Measurements from ENCODE around the gene EPHA2. TPM values are rescaled to one million over a fixed set of nuclear protein-coding genes. Genes with fewer than 3 reads are reported as not detected.

EPHA2 gene
- total RNA-seq (2014; rRNA removed; shearing (Covaris generic)) (35.0 and 51.2 TPM in 2 replicates), polyA plus RNA-seq (2016; fragmentation: Nextera tagmentation; extraction: Ambion mirVana) (7.5 and 8.5 TPM in 2 replicates)
- long read RNA-seq, partial matches to known transcripts = 7 of 10 reads
- long read RNA-seq, other reads (novel, unspliced or antisense) = 0 of 10 reads

DNA sequence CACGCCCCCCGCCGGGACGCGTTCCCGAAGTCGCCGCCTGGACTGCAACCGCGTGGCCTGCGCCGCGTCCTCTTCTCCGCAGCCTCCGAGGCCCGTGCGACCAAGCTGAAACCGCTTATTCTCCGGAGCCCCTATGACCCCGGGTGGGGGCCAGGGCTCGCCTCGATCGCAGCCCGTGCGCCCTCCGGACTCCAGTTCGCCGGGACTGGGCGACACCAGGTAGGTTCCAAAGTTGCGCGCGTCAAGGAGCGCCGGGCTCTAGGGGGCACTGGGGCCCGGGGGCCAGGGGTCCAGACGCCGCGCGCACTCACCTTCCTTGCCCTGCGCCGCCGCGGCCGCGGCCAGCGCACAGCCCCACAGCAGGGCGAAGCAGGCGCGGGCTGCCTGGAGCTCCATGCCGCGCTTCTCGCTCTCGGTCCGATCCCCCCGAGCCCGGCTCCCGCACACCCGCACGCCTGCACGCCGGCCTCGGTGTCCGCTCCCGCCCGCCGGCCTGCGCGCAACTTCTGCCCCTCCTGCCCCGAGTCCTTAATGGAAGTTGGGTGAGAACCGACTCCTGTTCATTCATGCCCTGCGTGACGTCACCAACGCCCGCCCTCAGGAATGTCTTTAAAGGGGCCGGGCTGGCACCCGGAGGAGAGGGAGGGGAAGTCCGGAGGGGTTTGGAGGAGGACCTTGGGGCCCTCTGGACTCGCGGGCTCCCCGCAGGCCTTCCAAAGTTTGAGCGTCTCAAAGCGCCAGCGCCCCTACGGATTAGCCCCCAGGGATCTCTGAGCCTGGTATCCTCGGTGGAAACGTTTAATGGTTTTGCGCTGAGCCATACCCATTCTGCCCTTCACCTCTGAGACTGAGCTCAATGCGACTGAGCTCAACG lies at the start of gene EPHA2:
Gene EPHA2 (minus strand): TSS at position 533 of the 874 bp plus-strand sequence. CDS start 137 bp downstream, at position 396.
- peaks cover 16% of the 10 kb centered on the region for H3K27me3 ChIP-seq (ENCODE audit: insufficient read depth)
- H4K20me1 ChIP-seq (replicated peaks; ENCODE audit: insufficient read depth) = peaks cover 11% of the 10 kb centered on the region
- TF ChIP-seq POLR2AphosphoS5 (IDR thresholded peaks at IDR 0.05; ENCODE audit: low read depth) (peak; percentile 96), ZNF114 (CRISPR knock-in tag; IDR thresholded peaks at IDR 0.05) (no peak), CREB1 (CRISPR knock-in tag; IDR thresholded peaks at IDR 0.05; ENCODE audit: low read depth) (peak; percentile 99)
- DNase-seq (ENCODE audit: low spot score) = peak; percentile 98
- Mint-ChIP-seq H3K4me1 (peaks cover 44% of the 10 kb centered on the region), H3K9me3 (no peaks in the 10 kb centered on the region), H3K27ac (peak within 1 kb of the TSS; percentile 93), H3K4me3 (peak within 1 kb of the TSS; percentile 90), H3K27me3 (ENCODE audit: insufficient read depth, low read depth, poor library complexity) (peaks cover 24% of the 10 kb centered on the region), H3K36me3 (ENCODE audit: low read depth) (no peaks in the 10 kb centered on the region)
- peak within 1 kb of the TSS; percentile 92 for H3K4me3 ChIP-seq
- H3K4me1 ChIP-seq (ENCODE audit: insufficient read depth) = peaks cover 47% of the 10 kb centered on the region
- H2AFZ ChIP-seq = peak within 1 kb of the TSS; percentile 61; the same call in 1 of the 2 replicates
- no peaks in the 10 kb centered on the region for H3K9me2 ChIP-seq (ENCODE audit: insufficient read depth)
- 0 out of 2 replicates have a peak, but pooled peaks cover 3% of the 10 kb centered on the region for H3F3A ChIP-seq (replicated peaks; ENCODE audit: low read depth)
- H3K79me2 ChIP-seq (replicated peaks; ENCODE audit: insufficient read depth) = peaks cover 47% of the 10 kb centered on the region
- peak; percentile 66 for ATAC-seq
- H3K27ac ChIP-seq (ENCODE audit: low read depth) = 0 out of 2 replicates have a peak within 1 kb of the TSS, but pooled peaks have one; percentile 55
- H3K36me3 ChIP-seq (ENCODE audit: insufficient read depth) = no peaks in the 10 kb centered on the region
- H3K4me2 ChIP-seq = peak within 1 kb of the TSS; percentile 98

DNA sequence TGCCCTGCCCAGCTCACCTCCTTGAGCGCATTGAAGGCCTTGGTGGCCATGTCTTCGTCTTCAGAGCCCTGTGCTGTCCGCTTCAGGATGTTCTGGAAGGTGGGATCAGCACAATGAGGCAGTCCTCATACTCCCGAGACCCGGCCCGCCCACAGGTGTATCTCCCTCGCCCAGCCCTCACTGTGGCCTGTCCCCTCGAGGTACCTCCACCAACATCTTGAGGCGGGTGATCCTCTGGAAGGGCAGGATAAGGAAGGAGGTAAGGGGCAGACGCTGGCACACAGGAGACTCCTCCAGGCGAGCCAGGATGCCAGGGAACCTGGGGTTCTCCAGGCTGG lies 49.4 kb upstream of the EPHA2 start:
- Mint-ChIP-seq H3K4me1 (peaks cover 25% of the 10 kb centered on the region), H3K36me3 (ENCODE audit: low read depth) (peaks cover 35% of the 10 kb centered on the region), H3K27me3 (ENCODE audit: insufficient read depth, low read depth, poor library complexity) (peaks cover 17% of the 10 kb centered on the region), H3K4me3 (peak overlapping the region; percentile 26; the same call in 1 of the 3 replicates), H3K9me3 (no peaks in the 10 kb centered on the region), H3K27ac (no peak overlapping the region)
- Histone ChIP-seq H3F3A (replicated peaks; ENCODE audit: low read depth) (no peaks in the 10 kb centered on the region), H3K9me2 (ENCODE audit: insufficient read depth) (no peaks in the 10 kb centered on the region), H3K27me3 (ENCODE audit: insufficient read depth) (no peaks in the 10 kb centered on the region), H2AFZ (no peak overlapping the region), H3K36me3 (ENCODE audit: insufficient read depth) (peaks cover 10% of the 10 kb centered on the region; the same call in 1 of the 2 replicates), H3K4me1 (ENCODE audit: insufficient read depth) (peaks cover 16% of the 10 kb centered on the region; the same call in 1 of the 2 replicates), H4K20me1 (replicated peaks; ENCODE audit: insufficient read depth) (no peaks in the 10 kb centered on the region; the same call in 1 of the 2 replicates), H3K79me2 (replicated peaks; ENCODE audit: insufficient read depth) (peaks cover 11% of the 10 kb centered on the region), H3K4me3 (no peak overlapping the region), H3K4me2 (no peak overlapping the region), H3K27ac (ENCODE audit: low read depth) (no peak overlapping the region)
- DNase-seq (ENCODE audit: low spot score) (no peak), ATAC-seq (no peak)
- TF ChIP-seq, protein P1, sequence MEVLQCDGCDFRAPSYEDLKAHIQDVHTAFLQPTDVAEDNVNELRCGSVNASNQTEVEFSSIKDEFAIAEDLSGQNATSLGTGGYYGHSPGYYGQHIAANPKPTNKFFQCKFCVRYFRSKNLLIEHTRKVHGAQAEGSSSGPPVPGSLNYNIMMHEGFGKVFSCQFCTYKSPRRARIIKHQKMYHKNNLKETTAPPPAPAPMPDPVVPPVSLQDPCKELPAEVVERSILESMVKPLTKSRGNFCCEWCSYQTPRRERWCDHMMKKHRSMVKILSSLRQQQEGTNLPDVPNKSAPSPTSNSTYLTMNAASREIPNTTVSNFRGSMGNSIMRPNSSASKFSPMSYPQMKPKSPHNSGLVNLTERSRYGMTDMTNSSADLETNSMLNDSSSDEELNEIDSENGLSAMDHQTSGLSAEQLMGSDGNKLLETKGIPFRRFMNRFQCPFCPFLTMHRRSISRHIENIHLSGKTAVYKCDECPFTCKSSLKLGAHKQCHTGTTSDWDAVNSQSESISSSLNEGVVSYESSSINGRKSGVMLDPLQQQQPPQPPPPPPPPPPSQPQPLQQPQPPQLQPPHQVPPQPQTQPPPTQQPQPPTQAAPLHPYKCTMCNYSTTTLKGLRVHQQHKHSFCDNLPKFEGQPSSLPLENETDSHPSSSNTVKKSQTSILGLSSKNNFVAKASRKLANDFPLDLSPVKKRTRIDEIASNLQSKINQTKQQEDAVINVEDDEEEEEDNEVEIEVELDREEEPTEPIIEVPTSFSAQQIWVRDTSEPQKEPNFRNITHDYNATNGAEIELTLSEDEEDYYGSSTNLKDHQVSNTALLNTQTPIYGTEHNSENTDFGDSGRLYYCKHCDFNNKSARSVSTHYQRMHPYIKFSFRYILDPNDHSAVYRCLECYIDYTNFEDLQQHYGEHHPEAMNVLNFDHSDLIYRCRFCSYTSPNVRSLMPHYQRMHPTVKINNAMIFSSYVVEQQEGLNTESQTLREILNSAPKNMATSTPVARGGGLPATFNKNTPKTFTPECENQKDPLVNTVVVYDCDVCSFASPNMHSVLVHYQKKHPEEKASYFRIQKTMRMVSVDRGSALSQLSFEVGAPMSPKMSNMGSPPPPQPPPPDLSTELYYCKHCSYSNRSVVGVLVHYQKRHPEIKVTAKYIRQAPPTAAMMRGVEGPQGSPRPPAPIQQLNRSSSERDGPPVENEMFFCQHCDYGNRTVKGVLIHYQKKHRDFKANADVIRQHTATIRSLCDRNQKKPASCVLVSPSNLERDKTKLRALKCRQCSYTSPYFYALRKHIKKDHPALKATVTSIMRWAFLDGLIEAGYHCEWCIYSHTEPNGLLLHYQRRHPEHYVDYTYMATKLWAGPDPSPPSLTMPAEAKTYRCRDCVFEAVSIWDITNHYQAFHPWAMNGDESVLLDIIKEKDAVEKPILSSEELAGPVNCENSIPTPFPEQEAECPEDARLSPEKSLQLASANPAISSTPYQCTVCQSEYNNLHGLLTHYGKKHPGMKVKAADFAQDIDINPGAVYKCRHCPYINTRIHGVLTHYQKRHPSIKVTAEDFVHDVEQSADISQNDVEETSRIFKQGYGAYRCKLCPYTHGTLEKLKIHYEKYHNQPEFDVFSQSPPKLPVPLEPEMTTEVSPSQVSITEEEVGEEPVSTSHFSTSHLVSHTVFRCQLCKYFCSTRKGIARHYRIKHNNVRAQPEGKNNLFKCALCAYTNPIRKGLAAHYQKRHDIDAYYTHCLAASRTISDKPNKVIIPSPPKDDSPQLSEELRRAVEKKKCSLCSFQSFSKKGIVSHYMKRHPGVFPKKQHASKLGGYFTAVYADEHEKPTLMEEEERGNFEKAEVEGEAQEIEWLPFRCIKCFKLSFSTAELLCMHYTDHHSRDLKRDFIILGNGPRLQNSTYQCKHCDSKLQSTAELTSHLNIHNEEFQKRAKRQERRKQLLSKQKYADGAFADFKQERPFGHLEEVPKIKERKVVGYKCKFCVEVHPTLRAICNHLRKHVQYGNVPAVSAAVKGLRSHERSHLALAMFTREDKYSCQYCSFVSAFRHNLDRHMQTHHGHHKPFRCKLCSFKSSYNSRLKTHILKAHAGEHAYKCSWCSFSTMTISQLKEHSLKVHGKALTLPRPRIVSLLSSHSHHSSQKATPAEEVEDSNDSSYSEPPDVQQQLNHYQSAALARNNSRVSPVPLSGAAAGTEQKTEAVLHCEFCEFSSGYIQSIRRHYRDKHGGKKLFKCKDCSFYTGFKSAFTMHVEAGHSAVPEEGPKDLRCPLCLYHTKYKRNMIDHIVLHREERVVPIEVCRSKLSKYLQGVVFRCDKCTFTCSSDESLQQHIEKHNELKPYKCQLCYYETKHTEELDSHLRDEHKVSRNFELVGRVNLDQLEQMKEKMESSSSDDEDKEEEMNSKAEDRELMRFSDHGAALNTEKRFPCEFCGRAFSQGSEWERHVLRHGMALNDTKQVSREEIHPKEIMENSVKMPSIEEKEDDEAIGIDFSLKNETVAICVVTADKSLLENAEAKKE (CRISPR knock-in tag; IDR thresholded peaks at IDR 0.05) = no peak
- TF ChIP-seq EZH2 (IDR thresholded peaks at IDR 0.05; ENCODE audit: low read depth, unreplicated experiment) (no peak), ZNF114 (CRISPR knock-in tag; IDR thresholded peaks at IDR 0.05) (no peak), ZNF331 (CRISPR knock-in tag; IDR thresholded peaks at IDR 0.05; ENCODE audit: low read depth) (no peak), EZH2phosphoT487 (IDR thresholded peaks at IDR 0.05; ENCODE audit: unreplicated experiment) (no peak), NANOG (IDR thresholded peaks at IDR 0.05; ENCODE audit: borderline replicate concordance) (no peak), JUNB (IDR thresholded peaks at IDR 0.05; ENCODE audit: unreplicated experiment) (no peak)
- TF ChIP-seq, protein P2, sequence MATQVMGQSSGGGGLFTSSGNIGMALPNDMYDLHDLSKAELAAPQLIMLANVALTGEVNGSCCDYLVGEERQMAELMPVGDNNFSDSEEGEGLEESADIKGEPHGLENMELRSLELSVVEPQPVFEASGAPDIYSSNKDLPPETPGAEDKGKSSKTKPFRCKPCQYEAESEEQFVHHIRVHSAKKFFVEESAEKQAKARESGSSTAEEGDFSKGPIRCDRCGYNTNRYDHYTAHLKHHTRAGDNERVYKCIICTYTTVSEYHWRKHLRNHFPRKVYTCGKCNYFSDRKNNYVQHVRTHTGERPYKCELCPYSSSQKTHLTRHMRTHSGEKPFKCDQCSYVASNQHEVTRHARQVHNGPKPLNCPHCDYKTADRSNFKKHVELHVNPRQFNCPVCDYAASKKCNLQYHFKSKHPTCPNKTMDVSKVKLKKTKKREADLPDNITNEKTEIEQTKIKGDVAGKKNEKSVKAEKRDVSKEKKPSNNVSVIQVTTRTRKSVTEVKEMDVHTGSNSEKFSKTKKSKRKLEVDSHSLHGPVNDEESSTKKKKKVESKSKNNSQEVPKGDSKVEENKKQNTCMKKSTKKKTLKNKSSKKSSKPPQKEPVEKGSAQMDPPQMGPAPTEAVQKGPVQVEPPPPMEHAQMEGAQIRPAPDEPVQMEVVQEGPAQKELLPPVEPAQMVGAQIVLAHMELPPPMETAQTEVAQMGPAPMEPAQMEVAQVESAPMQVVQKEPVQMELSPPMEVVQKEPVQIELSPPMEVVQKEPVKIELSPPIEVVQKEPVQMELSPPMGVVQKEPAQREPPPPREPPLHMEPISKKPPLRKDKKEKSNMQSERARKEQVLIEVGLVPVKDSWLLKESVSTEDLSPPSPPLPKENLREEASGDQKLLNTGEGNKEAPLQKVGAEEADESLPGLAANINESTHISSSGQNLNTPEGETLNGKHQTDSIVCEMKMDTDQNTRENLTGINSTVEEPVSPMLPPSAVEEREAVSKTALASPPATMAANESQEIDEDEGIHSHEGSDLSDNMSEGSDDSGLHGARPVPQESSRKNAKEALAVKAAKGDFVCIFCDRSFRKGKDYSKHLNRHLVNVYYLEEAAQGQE (IDR thresholded peaks at IDR 0.05; ENCODE audit: unreplicated experiment) = no peak

All from GM23338 (cell line).